Measurements from ENCODE around the gene PTPN6. TPM values are rescaled to one million over a fixed set of nuclear protein-coding genes. Genes with fewer than 3 reads are reported as not detected.

Gene PTPN6
- total RNA-seq, 1 donor from 2014 or later: 6.0 TPM

DNA sequence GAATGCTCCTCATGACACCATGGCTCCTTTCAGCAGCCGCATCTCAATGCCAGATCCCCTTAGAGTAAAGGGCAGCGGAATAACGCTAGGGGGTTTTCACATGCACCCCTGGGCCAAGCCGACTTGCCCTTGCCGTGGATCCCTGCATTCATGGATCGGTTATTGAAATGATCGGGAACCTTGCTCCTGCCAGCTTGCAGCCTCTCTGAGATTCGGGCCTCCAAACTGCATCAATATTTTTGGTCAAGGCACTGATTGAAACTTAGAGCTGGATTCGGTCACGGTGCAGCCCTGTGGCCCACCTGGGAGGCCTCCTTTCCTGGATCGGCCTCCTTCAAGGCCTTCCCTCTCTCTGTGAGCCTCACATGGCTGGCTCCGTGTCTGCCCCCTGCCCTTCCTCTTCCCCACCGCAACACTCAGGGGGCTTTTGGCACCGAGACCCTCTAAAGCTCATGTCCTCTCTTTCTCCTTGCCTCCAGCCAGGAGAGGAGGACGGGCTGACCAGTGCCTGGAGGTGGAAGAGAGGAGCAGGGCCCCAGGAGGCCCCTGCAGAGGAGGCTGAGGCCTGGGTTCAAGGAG lies 1.8 kb downstream of the PTPN6 start:
- Mint-ChIP-seq H3K27ac (peak overlapping the region; percentile 60), H3K36me3 (peaks cover 2% of the 10 kb centered on the region), H3K9me3 (no peaks in the 10 kb centered on the region), H3K27me3 (ENCODE audit: insufficient read depth, low read depth) (peaks cover 5% of the 10 kb centered on the region), H3K4me1 (peaks cover 26% of the 10 kb centered on the region), H3K4me3 (no peak overlapping the region)
- H3K9ac ChIP-seq: no peak overlapping the region
- no peak for DNase-seq (ENCODE audit: low spot score)
- no peaks in the 10 kb centered on the region for H3K4me1 ChIP-seq
- H3K4me3 ChIP-seq: no peak overlapping the region
- H3K4me2 ChIP-seq: no peak overlapping the region
- H3K27me3 ChIP-seq: no peaks in the 10 kb centered on the region
- H3K9me3 ChIP-seq (ENCODE audit: low read depth): no peaks in the 10 kb centered on the region
- no peak overlapping the region for H3K27ac ChIP-seq
- H2AFZ ChIP-seq (replicated peaks): no peak overlapping the region
- no peaks in the 10 kb centered on the region for H3K36me3 ChIP-seq
- no peaks in the 10 kb centered on the region for H4K20me1 ChIP-seq (ENCODE audit: low read depth)
- TF ChIP-seq, protein P1, sequence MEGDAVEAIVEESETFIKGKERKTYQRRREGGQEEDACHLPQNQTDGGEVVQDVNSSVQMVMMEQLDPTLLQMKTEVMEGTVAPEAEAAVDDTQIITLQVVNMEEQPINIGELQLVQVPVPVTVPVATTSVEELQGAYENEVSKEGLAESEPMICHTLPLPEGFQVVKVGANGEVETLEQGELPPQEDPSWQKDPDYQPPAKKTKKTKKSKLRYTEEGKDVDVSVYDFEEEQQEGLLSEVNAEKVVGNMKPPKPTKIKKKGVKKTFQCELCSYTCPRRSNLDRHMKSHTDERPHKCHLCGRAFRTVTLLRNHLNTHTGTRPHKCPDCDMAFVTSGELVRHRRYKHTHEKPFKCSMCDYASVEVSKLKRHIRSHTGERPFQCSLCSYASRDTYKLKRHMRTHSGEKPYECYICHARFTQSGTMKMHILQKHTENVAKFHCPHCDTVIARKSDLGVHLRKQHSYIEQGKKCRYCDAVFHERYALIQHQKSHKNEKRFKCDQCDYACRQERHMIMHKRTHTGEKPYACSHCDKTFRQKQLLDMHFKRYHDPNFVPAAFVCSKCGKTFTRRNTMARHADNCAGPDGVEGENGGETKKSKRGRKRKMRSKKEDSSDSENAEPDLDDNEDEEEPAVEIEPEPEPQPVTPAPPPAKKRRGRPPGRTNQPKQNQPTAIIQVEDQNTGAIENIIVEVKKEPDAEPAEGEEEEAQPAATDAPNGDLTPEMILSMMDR (IDR thresholded peaks at IDR 0.05): no peak
- no peak for TF ChIP-seq EZH2phosphoT487 (IDR thresholded peaks at IDR 0.05)
- no peaks in the 10 kb centered on the region for H3K79me2 ChIP-seq (ENCODE audit: low read depth)
- no peaks in the 10 kb centered on the region for H3F3A ChIP-seq (ENCODE audit: low read depth)

DNA sequence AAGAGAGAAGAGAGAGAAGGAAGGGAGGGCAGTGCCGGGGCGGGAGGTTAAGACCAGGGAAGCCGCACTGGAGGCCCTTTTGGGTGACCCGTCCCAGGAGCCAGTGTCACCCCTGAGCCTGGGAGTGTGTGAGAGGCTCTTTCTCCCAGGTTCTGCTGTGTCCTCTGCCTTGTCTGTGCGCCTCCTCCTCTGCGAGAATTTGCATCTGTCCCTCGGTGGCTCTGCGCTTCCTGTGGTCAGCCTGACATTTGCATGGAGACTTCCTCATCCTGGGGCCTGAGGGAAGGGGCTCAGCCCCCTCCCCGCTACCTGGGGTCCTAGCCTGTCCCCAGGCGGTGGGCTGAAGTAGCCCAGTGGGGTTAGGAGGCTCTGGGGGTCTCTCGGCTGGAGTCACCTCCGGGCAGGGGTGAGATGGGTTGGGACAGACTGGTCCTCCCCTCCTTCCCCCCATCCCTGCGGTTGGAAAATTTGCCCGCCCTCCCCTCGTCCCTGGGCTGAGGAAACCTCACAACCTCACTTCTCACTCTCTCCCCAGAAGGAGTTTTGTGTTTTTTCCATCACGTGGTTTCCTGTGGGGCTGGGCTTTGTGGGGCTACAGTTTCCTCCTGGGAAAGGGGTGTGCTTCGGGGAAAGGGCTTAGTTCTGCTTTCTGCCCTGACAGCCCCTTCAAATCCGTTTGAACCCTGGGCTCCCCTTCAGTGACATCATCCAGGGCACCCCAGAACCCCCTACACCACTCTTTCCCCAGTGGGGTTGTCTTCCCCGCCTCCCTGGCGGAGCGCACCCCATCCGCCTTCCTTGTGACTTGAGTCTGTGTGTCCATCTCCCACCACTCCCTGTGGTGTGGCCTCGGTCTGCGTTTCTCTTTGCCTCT lies 2.5 kb downstream of the PTPN6 start:
- Histone ChIP-seq H3K9me3 (ENCODE audit: low read depth) (no peaks in the 10 kb centered on the region), H3K4me1 (no peaks in the 10 kb centered on the region), H3K27me3 (no peaks in the 10 kb centered on the region), H3K79me2 (ENCODE audit: low read depth) (no peaks in the 10 kb centered on the region), H3F3A (ENCODE audit: low read depth) (no peaks in the 10 kb centered on the region), H3K9ac (no peak overlapping the region), H3K36me3 (no peaks in the 10 kb centered on the region), H4K20me1 (ENCODE audit: low read depth) (no peaks in the 10 kb centered on the region), H2AFZ (replicated peaks) (no peak overlapping the region), H3K4me3 (no peak overlapping the region), H3K4me2 (no peak overlapping the region), H3K27ac (no peak overlapping the region)
- DNase-seq (ENCODE audit: low spot score): no peak
- peak overlapping the region; percentile 67 for H3K4me3 Mint-ChIP-seq
- H3K27ac Mint-ChIP-seq: peak overlapping the region; percentile 96
- no peaks in the 10 kb centered on the region for H3K9me3 Mint-ChIP-seq
- H3K36me3 Mint-ChIP-seq: peaks cover 2% of the 10 kb centered on the region
- peaks cover 26% of the 10 kb centered on the region for H3K4me1 Mint-ChIP-seq
- peaks cover 9% of the 10 kb centered on the region for H3K27me3 Mint-ChIP-seq (ENCODE audit: insufficient read depth, low read depth)
- TF ChIP-seq, protein P1 (IDR thresholded peaks at IDR 0.05): no peak
- TF ChIP-seq EZH2 (IDR thresholded peaks at IDR 0.05): no peak
- TF ChIP-seq EZH2phosphoT487 (IDR thresholded peaks at IDR 0.05): no peak

DNA sequence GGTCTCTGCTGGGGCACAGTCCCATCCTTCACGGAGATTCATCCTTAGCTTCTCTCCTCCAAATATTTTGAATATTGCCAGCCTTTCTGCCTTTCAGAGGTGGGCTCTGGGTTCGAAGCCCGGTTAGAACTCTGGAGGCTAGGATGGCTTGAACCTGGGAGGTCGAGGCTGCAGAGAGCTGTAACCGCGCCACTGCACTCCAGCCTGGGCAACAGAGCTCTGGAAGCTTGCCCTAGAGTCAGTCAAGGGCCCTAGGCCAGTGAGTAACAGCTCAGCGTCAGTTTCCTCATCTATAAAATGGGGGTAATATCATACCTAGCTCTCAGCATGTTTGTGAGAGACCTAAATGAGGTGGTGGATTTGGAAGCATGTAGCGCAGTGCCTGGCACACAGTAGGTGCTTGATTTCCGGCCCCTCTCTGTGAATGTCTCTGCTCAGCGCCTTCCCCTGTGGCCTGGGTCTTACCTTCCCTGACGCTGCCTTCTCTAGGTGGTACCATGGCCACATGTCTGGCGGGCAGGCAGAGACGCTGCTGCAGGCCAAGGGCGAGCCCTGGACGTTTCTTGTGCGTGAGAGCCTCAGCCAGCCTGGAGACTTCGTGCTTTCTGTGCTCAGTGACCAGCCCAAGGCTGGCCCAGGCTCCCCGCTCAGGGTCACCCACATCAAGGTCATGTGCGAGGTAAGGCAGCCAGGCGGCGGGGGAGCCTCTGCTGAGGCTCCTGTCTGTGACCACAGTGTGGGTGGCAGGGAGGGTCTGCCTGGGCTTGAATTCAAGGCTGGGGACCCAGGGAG lies 3.4 kb downstream of the PTPN6 start:
- peaks cover 32% of the 10 kb centered on the region for H3K4me1 Mint-ChIP-seq
- H3K27me3 ChIP-seq: no peaks in the 10 kb centered on the region
- H3K27me3 Mint-ChIP-seq (ENCODE audit: insufficient read depth, low read depth): peaks cover 6% of the 10 kb centered on the region
- H3K36me3 Mint-ChIP-seq: no peaks in the 10 kb centered on the region
- TF ChIP-seq, protein P1 (IDR thresholded peaks at IDR 0.05): no peak
- TF ChIP-seq EZH2 (IDR thresholded peaks at IDR 0.05): no peak
- TF ChIP-seq EZH2phosphoT487 (IDR thresholded peaks at IDR 0.05): no peak
- no peaks in the 10 kb centered on the region for H3K79me2 ChIP-seq (ENCODE audit: low read depth)
- no peaks in the 10 kb centered on the region for H4K20me1 ChIP-seq (ENCODE audit: low read depth)
- no peaks in the 10 kb centered on the region for H3K4me1 ChIP-seq
- H3F3A ChIP-seq (ENCODE audit: low read depth): no peaks in the 10 kb centered on the region
- no peak overlapping the region for H3K9ac ChIP-seq
- no peak for DNase-seq (ENCODE audit: low spot score)
- no peak overlapping the region for H3K27ac ChIP-seq
- H3K4me3 Mint-ChIP-seq: peak overlapping the region; percentile 67
- peak overlapping the region; percentile 96 for H3K27ac Mint-ChIP-seq
- H3K9me3 ChIP-seq (ENCODE audit: low read depth): no peaks in the 10 kb centered on the region
- no peaks in the 10 kb centered on the region for H3K9me3 Mint-ChIP-seq
- H3K36me3 ChIP-seq: no peaks in the 10 kb centered on the region
- no peak overlapping the region for H2AFZ ChIP-seq (replicated peaks)
- no peak overlapping the region for H3K4me2 ChIP-seq
- no peak overlapping the region for H3K4me3 ChIP-seq

All from neural progenitor cell (in vitro differentiated cells).